SK-N-SH (cell line): ENCODE measurements around the gene MXD3.

Source experiments
- CHD2 ChIP-seq: fragments of 150-350 bp; IDR thresholded peaks from 2 replicates; pipeline ENCODE4 v1.6.1; 2018; ENCODE audit warnings: low read length; ENCODE audit not compliant: partially characterized antibody
- ELF1 ChIP-seq: IDR thresholded peaks from 2 replicates; pipeline ENCODE4 v1.4.0; 2012
- EP300 ChIP-seq, 2 experiments: IDR thresholded peaks; 2 replicates each; pipeline versions ENCODE4 v1.4.0 to v1.6.1; 2012; ENCODE audit warnings: borderline replicate concordance in 1 of 2, low read depth in 1 of 2, low read length in 1 of 2
- FOSL2 ChIP-seq: IDR thresholded peaks from 2 replicates; pipeline ENCODE4 v1.4.0; 2012; ENCODE audit warnings: low read depth, mild to moderate bottlenecking, moderate library complexity, borderline replicate concordance
- POLR2AphosphoS5 ChIP-seq: IDR thresholded peaks from 2 replicates; pipeline ENCODE4 v1.6.1; 2012; ENCODE audit warnings: low read depth, low read length
- RAD21 ChIP-seq: IDR thresholded peaks from 2 replicates; pipeline ENCODE4 v1.6.1; 2012; ENCODE audit warnings: mild to moderate bottlenecking, low read length
- RCOR1 ChIP-seq: fragments of 150-350 bp; IDR thresholded peaks from 2 replicates; pipeline ENCODE4 v1.6.1; 2017; ENCODE audit warnings: antibody characterized with exemption, low read length
- SMC3 ChIP-seq: IDR thresholded peaks from 2 replicates; pipeline ENCODE4 v1.6.1; 2012; ENCODE audit warnings: low read depth, low read length, improper control_type of control experiment
- TF ChIP-seq, protein P1 (sequence below): fragments of 200-600 bp; sonication (generic); IDR thresholded peaks from 2 replicates; pipeline ENCODE4 v1.6.1; 2017; ENCODE audit warnings: antibody characterized with exemption, mild to moderate bottlenecking, moderate library complexity

DNA sequence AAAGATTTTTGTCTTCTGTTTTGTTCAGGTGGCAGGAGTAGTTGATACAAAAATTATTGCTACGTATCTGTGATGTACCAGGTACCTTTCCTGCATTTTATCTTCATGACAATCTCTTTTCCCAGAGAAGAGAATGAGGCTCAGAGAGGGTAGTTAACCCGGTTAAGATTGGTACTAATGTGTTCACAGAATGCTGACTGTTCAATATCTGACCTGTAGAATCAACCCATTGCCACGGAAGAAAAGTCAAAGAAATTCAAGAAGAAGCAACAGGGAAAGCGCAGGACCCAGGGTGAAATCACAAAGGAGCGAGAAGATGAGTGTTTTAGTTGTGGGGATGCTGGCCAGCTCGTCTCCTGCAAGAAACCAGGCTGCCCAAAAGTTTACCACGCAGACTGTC is 20.0 kb downstream of the MXD3 start:
- TF ChIP-seq EP300 (IDR thresholded peaks at IDR 0.05; ENCODE audit: borderline replicate concordance in 1 of 2, low read depth in 1 of 2, low read length in 1 of 2) (no peak), CHD2 (no peak), RCOR1 (no peak), SMC3 (no peak), FOSL2 (no peak), POLR2AphosphoS5 (no peak), RAD21 (no peak), ELF1 (no peak)
- TF ChIP-seq, protein P1, sequence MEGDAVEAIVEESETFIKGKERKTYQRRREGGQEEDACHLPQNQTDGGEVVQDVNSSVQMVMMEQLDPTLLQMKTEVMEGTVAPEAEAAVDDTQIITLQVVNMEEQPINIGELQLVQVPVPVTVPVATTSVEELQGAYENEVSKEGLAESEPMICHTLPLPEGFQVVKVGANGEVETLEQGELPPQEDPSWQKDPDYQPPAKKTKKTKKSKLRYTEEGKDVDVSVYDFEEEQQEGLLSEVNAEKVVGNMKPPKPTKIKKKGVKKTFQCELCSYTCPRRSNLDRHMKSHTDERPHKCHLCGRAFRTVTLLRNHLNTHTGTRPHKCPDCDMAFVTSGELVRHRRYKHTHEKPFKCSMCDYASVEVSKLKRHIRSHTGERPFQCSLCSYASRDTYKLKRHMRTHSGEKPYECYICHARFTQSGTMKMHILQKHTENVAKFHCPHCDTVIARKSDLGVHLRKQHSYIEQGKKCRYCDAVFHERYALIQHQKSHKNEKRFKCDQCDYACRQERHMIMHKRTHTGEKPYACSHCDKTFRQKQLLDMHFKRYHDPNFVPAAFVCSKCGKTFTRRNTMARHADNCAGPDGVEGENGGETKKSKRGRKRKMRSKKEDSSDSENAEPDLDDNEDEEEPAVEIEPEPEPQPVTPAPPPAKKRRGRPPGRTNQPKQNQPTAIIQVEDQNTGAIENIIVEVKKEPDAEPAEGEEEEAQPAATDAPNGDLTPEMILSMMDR, result no peak
